Endothelial cell of umbilical vein (primary cell): ENCODE data around the gene SHROOM4. TPM values are rescaled to one million over a fixed set of nuclear protein-coding genes. Genes with fewer than 3 reads are reported as not detected.
A peak's percentile ranks its signal among the peaks of the same experiment; 100 is the strongest.

Source experiments
- BruUV-seq: library from RNA; stranded (reverse); fragments of 400-500 nt; replicated peaks from 2 replicates; lab custom pipeline; 2021; lab: Mats Ljungman, UMichigan
- CTCF ChIA-PET: fragments of 300-600, 350-600 bp; sonication (Branson Sonifier 250); formaldehyde crosslinking; loops from one replicate; lab custom pipeline; 2021; ENCODE audit warnings: antibody characterized with exemption, inconsistent platforms; lab: Charles Lee
- POLR2A ChIA-PET: fragments of 300-600, 350-600 bp; sonication (Branson Sonifier 250); formaldehyde crosslinking; loops from one replicate; lab custom pipeline; 2021; ENCODE audit warnings: antibody characterized with exemption, inconsistent platforms; lab: Charles Lee
- DNase-seq: peaks from one replicate; pipeline ENCODE4 v3.0.0-alpha.2; 2011; ENCODE audit warnings: low read depth, low spot score
- FAIRE-seq: peaks from 2 replicates; lab custom pipeline; 2011; peaks lifted over from hg19 to GRCh38; lab: Jason Lieb, UNC
- H2AFZ ChIP-seq: 2 replicates; pipeline ENCODE4 v1.6.0; 2012; ENCODE audit warnings: low read depth, low read length, control low read depth, inconsistent platforms
- H3K27ac ChIP-seq: 2 replicates; pipeline ENCODE4 v1.5.1; 2011; ENCODE audit warnings: low read depth, mild to moderate bottlenecking, control low read depth, low read length, moderate library complexity; ENCODE audit not compliant: insufficient read depth
- H3K27me3 ChIP-seq, 2 experiments: 2 replicates each; pipeline versions ENCODE4 v1.6.0 to v1.6.1; 2011; ENCODE audit warnings: low read length in 2 of 2, mixed read lengths in 1 of 2; ENCODE audit not compliant: control insufficient read depth in 2 of 2, insufficient read depth in 2 of 2
- H3K36me3 ChIP-seq, 2 experiments: 2 replicates in 1 of 2; 3 replicates in 1 of 2; pipeline ENCODE4 v1.5.1; 2011; ENCODE audit warnings: low read length in 2 of 2, mild to moderate bottlenecking in 1 of 2, moderate library complexity in 1 of 2; ENCODE audit not compliant: control insufficient read depth in 2 of 2, insufficient read depth in 2 of 2; ENCODE audit errors: extremely low read depth in 1 of 2
- H3K4me1 ChIP-seq: 3 replicates; pipeline ENCODE4 v1.5.1; 2011; ENCODE audit warnings: mild to moderate bottlenecking, low read length; ENCODE audit not compliant: control insufficient read depth, insufficient read depth; ENCODE audit errors: extremely low read depth
- H3K4me2 ChIP-seq: 2 replicates; pipeline ENCODE4 v1.6.1; 2011; ENCODE audit warnings: low read length, control low read depth, mixed read lengths; ENCODE audit not compliant: insufficient read depth
- H3K4me3 ChIP-seq, 3 experiments: fragments of 200-600 bp in 1 of 3; sonication (generic), shearing (Covaris generic) in 1 of 3; replicated peaks in 1 of 3; 2 replicates each; pipeline ENCODE4 v1.5.1; 2011 to 2016; ENCODE audit warnings: control low read depth in 3 of 3, low read length in 3 of 3, mild to moderate bottlenecking in 2 of 3, inconsistent platforms in 1 of 3, low read depth in 1 of 3, moderate library complexity in 1 of 3; ENCODE audit not compliant: insufficient read depth in 1 of 3
- H3K79me2 ChIP-seq: 2 replicates; pipeline ENCODE4 v1.6.0; 2012; ENCODE audit warnings: low read length, inconsistent platforms; ENCODE audit not compliant: control insufficient read depth, insufficient read depth
- H3K9ac ChIP-seq: replicated peaks from 2 replicates; pipeline ENCODE3; 2011; ENCODE audit warnings: low read length, control low read depth; ENCODE audit not compliant: insufficient read depth; ENCODE audit errors: extremely low read depth
- H3K9me1 ChIP-seq: replicated peaks from 3 replicates; pipeline ENCODE4 v1.6.0; 2011; ENCODE audit warnings: mild to moderate bottlenecking, low read length; ENCODE audit not compliant: control insufficient read depth, insufficient read depth; ENCODE audit errors: extremely low read depth
- H3K9me3 ChIP-seq: replicated peaks from 2 replicates; pipeline ENCODE4 v1.5.1; 2012; ENCODE audit warnings: low read length, inconsistent platforms; ENCODE audit not compliant: control insufficient read depth, insufficient read depth
- H4K20me1 ChIP-seq: replicated peaks from 2 replicates; pipeline ENCODE3; 2011; ENCODE audit warnings: mild to moderate bottlenecking, low read length; ENCODE audit not compliant: control insufficient read depth, insufficient read depth; ENCODE audit errors: extremely low read depth
- CTCF ChIP-seq, 2 donors: IDR thresholded peaks; 1 replicate in 1 of 2; 2 replicates in 1 of 2; pipeline ENCODE4 v1.5.1; 2011; ENCODE audit warnings: low read length in 2 of 2, mild to moderate bottlenecking in 2 of 2, moderate library complexity in 2 of 2, control low read depth in 1 of 2, inconsistent platforms in 1 of 2, low read depth in 1 of 2; ENCODE audit not compliant: insufficient read depth in 1 of 2; ENCODE audit errors: extremely low read depth in 1 of 2
- EZH2 ChIP-seq: IDR thresholded peaks from 2 replicates; pipeline ENCODE4 v1.6.1; 2012; ENCODE audit warnings: borderline replicate concordance, low read depth, mild to moderate bottlenecking, moderate library complexity, low read length, inconsistent platforms; ENCODE audit not compliant: severe bottlenecking
- FOS ChIP-seq: IDR thresholded peaks from 2 replicates; pipeline ENCODE4 v1.6.1; 2011; ENCODE audit warnings: mild to moderate bottlenecking, low read length, moderate library complexity, borderline replicate concordance; ENCODE audit not compliant: insufficient read depth
- GATA2 ChIP-seq: IDR thresholded peaks from 2 replicates; pipeline ENCODE4 v1.7.0; 2011; ENCODE audit warnings: low read depth, mild to moderate bottlenecking, moderate library complexity, mixed read lengths, low read length; ENCODE audit not compliant: insufficient read length, insufficient read depth
- JUN ChIP-seq: IDR thresholded peaks from 2 replicates; pipeline ENCODE4 v1.6.1; 2011; ENCODE audit warnings: borderline replicate concordance, low read depth; ENCODE audit not compliant: insufficient read length, insufficient read depth
- MAX ChIP-seq: IDR thresholded peaks from 2 replicates; pipeline ENCODE4 v1.6.1; 2011; ENCODE audit not compliant: insufficient read depth, insufficient read length
- MYC ChIP-seq: IDR thresholded peaks from one replicate; pipeline ENCODE4 v1.6.1; 2011; ENCODE audit warnings: mild to moderate bottlenecking, low read depth, low read length
- POLR2A ChIP-seq: IDR thresholded peaks from 2 replicates; pipeline ENCODE4 v1.6.1; 2012; ENCODE audit warnings: low read depth, mild to moderate bottlenecking, control low read depth, low read length
- POLR2AphosphoS5 ChIP-seq: IDR thresholded peaks from 2 replicates; pipeline ENCODE4 v1.6.1; 2012; ENCODE audit warnings: low read depth, mild to moderate bottlenecking, control low read depth, low read length, moderate library complexity; ENCODE audit not compliant: insufficient read depth
- dilution Hi-C: fragments of 300-500 bp; cut with MboI; formaldehyde crosslinking; loops from one replicate; pipeline ENCODE4 v1.15.0; 2019; ENCODE audit warnings: low sequenced_read_pairs; ENCODE audit not compliant: extremely low pct_ligation_motif_present
- intact Hi-C: fragments of 100-400 bp; cut with micrococcal nuclease; formaldehyde crosslinking; loops from one replicate; pipeline ENCODE4 v1.10.0; 2022
- polyA plus RNA-seq, 4 experiments: library from polyadenylated mRNA; depleted of rRNA in 3 of 4; stranded (reverse) in 3 of 4; unstranded in 1 of 4; fragments of >200 nt; gene quantifications; 2 replicates each; pipeline versions ENCODE4 v1.2.1 to v1.2.3, GENCODE V29; 2011 to 2012; ENCODE audit warnings: missing spikeins in 1 of 4
- total RNA-seq: library from RNA; stranded (reverse); gene quantifications from 2 replicates; pipeline ENCODE4 v1.2.3, GENCODE V29; 2021

Gene SHROOM4
- total and polyA plus RNA-seq, 2 donors (not counting 3 experiments of a cell fraction or from before 2014, with no cell fraction given): 29.7 to 57.5 TPM

GRCh38 chrX:50643525-50644137, 170.4 kb downstream of the SHROOM4 start:
- FAIRE-seq (peak; percentile 94), DNase-seq (peak; percentile 91)
- TF ChIP-seq MYC: no peak
- TF ChIP-seq GATA2: peak; percentile 83
- no peak for TF ChIP-seq EZH2
- TF ChIP-seq MAX: no peak
- peak; percentile 55 for TF ChIP-seq POLR2AphosphoS5
- no peak for TF ChIP-seq JUN
- peak; percentile 85 for TF ChIP-seq POLR2A
- TF ChIP-seq FOS: no peak
- TF ChIP-seq CTCF (IDR thresholded peaks at IDR 0.05; ENCODE audit: extremely low read depth in 1 of 2, insufficient read depth in 1 of 2, low read depth in 1 of 2, low read length in 2 of 2): peak; percentile 5 to 29
- Histone ChIP-seq H3K27me3 (no peaks in the 10 kb centered on the region), H2AFZ (no peak overlapping the region), H3K4me1 (peaks cover 73% of the 10 kb centered on the region), H3K36me3 (no peaks in the 10 kb centered on the region), H4K20me1 (no peaks in the 10 kb centered on the region), H3K79me2 (peaks cover 48% of the 10 kb centered on the region), H3K4me2 (peak overlapping the region; percentile 87), H3K9me1 (no peaks in the 10 kb centered on the region), H3K9me3 (no peaks in the 10 kb centered on the region), H3K4me3 (peak overlapping the region; percentile 11 to 82 (median 63)), H3K9ac (peak overlapping the region; percentile 75), H3K27ac (peak overlapping the region; percentile 92)
- ChIA-PET POLR2A (interaction anchor here (1.0 to 1.2 kb wide), 3 partner anchors 16 to 49 kb away, joined by 3 to 7 read pairs (median 3); no protein-coding TSS in a partner anchor), CTCF (interaction anchor here (1.0 to 2.3 kb wide), 3 partner anchors 17 to 38 kb away, joined by 3 to 15 read pairs (median 3); no protein-coding TSS in a partner anchor)
- intact Hi-C loops (loop anchor here (1.0 to 5.0 kb wide), 5 partner anchors 17 to 277 kb away; no protein-coding TSS in a partner anchor), dilution Hi-C loops (no loop called here)
- BruUV-seq: no TSS peak
